Fibroblast of villous mesenchyme (primary cell): ENCODE data around the gene GPR39. TPM values are rescaled to one million over a fixed set of nuclear protein-coding genes. Genes with fewer than 3 reads are reported as not detected.
A peak's percentile ranks its signal among the peaks of the same experiment; 100 is the strongest.

Experiments used
- DNase-seq: peaks from one replicate; pipeline ENCODE4 v3.0.0-alpha.2; 2010; ENCODE audit warnings: low read depth
- H3K4me3 ChIP-seq: 2 replicates; pipeline ENCODE4 v1.5.1; 2011; ENCODE audit warnings: low read depth, mild to moderate bottlenecking, low read length
- CTCF ChIP-seq: IDR thresholded peaks from 2 replicates; pipeline ENCODE4 v1.5.1; 2012; ENCODE audit warnings: low read depth, mild to moderate bottlenecking, low read length; ENCODE audit not compliant: insufficient read depth
- total RNA-seq: library from RNA; depleted of rRNA; stranded (reverse); fragments of >200 nt; gene quantifications from 2 replicates; pipeline ENCODE4 v1.2.3, GENCODE V29; 2012

Gene GPR39
- total RNA-seq, 1 donor, result 5.6 TPM

GRCh38 chr2:132374961-132375360, 41.6 kb upstream of the GPR39 start:
- H3K4me3 ChIP-seq, result no peak overlapping the region
- DNase-seq, result peak; percentile 52
- TF ChIP-seq CTCF, result no peak

GRCh38 chr2:132381376-132381775, 35.2 kb upstream of the GPR39 start:
- no peak for DNase-seq

GRCh38 chr2:132383956-132384355, 32.6 kb upstream of the GPR39 start:
- DNase-seq, result no peak
- TF ChIP-seq CTCF, result no peak
- no peak overlapping the region for H3K4me3 ChIP-seq

More at GRCh38 chr2:132381376-132381775, 35.2 kb upstream of the GPR39 start:
- TF ChIP-seq CTCF, result no peak
- H3K4me3 ChIP-seq, result no peak overlapping the region

GRCh38 chr2:132384491-132385151, 32.0 kb upstream of the GPR39 start:
- no peak for TF ChIP-seq CTCF
- no peak overlapping the region for H3K4me3 ChIP-seq
- no peak for DNase-seq

- H3K4me3 ChIP-seq, result no peak overlapping the region
- DNase-seq, result no peak
- no peak for TF ChIP-seq CTCF
Measured at GRCh38 chr2:132387126-132387525, 29.5 kb upstream of the GPR39 start.

GRCh38 chr2:132390076-132390475, 26.5 kb upstream of the GPR39 start:
- no peak overlapping the region for H3K4me3 ChIP-seq
- DNase-seq, result no peak
- no peak for TF ChIP-seq CTCF

- no peak for DNase-seq
- TF ChIP-seq CTCF, result no peak
- no peak overlapping the region for H3K4me3 ChIP-seq
Measured at GRCh38 chr2:132391378-132391777, 25.2 kb upstream of the GPR39 start.
